ENCODE data around the gene TRIP12.
A peak's percentile ranks its signal among the peaks of the same experiment; 100 is the strongest.

Gene TRIP12

GRCh38 chr2:229715895-229716507 lies 205.8 kb downstream of the TRIP12 start:
- peak; percentile 41 for DNase-seq (ENCODE audit: low spot score)

- DNase-seq (ENCODE audit: low spot score) = peak; percentile 37
Observed at GRCh38 chr2:229714736-229715541, 206.9 kb downstream of the TRIP12 start.

GRCh38 chr2:229714080-229714735 lies 207.6 kb downstream of the TRIP12 start, which contains the start of gene DNER:
Gene DNER, minus strand, starts transcription at chr2:229714555. Its CDS starts 132 bp downstream, at chr2:229714423.
- peak; percentile 85 for DNase-seq (ENCODE audit: low spot score)
